IMR-90 (cell line): ENCODE measurements around the gene ADAP1. TPM values are rescaled to one million over a fixed set of nuclear protein-coding genes. Genes with fewer than 3 reads are reported as not detected.

ENCODE experiments used
- ATAC-seq: fragments of 200-7000 bp; cut with Tn5 transposase; 2 replicates; pipeline ENCODE4 v1.9.1; 2020; ENCODE audit warnings: low read depth, mild to moderate bottlenecking, moderate library complexity
- BruUV-seq: library from RNA; stranded (reverse); fragments of 400-500 nt; replicated peaks from 2 replicates; lab custom pipeline; 2021; lab: Mats Ljungman, UMichigan
- CTCF ChIA-PET: fragments of 300-600 bp; formaldehyde crosslinking; extraction: SDS; loops from one replicate; lab custom pipeline; 2021; ENCODE audit warnings: antibody characterized with exemption; lab: Yijun Ruan, JAX
- POLR2A ChIA-PET: fragments of 300-600 bp; sonication (Branson Sonifier 250); formaldehyde crosslinking; loops from one replicate; lab custom pipeline; 2022; ENCODE audit warnings: antibody characterized with exemption; ENCODE audit not compliant: unreplicated experiment; lab: Charles Lee
- DNase-seq: peaks from one replicate; pipeline ENCODE4 v3.0.0; 2013
- H2AFZ ChIP-seq: replicated peaks from 2 replicates; pipeline ENCODE3; 2013; ENCODE audit warnings: low read length, mild to moderate bottlenecking; ENCODE audit not compliant: poor library complexity
- H2AK5ac ChIP-seq: 2 replicates; pipeline ENCODE4 v1.6.1; 2013; ENCODE audit warnings: low read depth, low read length, inconsistent platforms
- H2AK9ac ChIP-seq: replicated peaks from 2 replicates; pipeline ENCODE3; 2013; ENCODE audit warnings: mild to moderate bottlenecking, low read depth, low read length, moderate library complexity; ENCODE audit not compliant: poor library complexity
- H2BK120ac ChIP-seq: 2 replicates; pipeline ENCODE4 v1.6.1; 2013; ENCODE audit warnings: low read depth, low read length, inconsistent platforms
- H2BK15ac ChIP-seq: 3 replicates; pipeline ENCODE4 v1.6.1; 2013; ENCODE audit warnings: low read depth, low read length, inconsistent platforms
- H2BK20ac ChIP-seq: 2 replicates; pipeline ENCODE4 v1.6.1; 2013; ENCODE audit warnings: low read depth, mild to moderate bottlenecking, inconsistent platforms, low read length, moderate library complexity
- H2BK5ac ChIP-seq: 2 replicates; pipeline ENCODE4 v1.6.1; 2013; ENCODE audit warnings: mild to moderate bottlenecking, low read depth, low read length, inconsistent platforms; ENCODE audit not compliant: poor library complexity, severe bottlenecking
- H3K14ac ChIP-seq: replicated peaks from 2 replicates; pipeline ENCODE4 v1.6.1; 2013; ENCODE audit warnings: low read depth, low read length, inconsistent platforms
- H3K18ac ChIP-seq: 2 replicates; pipeline ENCODE4 v1.6.1; 2013; ENCODE audit warnings: low read depth, low read length, control low read depth
- H3K23ac ChIP-seq: 2 replicates; pipeline ENCODE4 v1.6.1; 2013; ENCODE audit warnings: low read depth, low read length, inconsistent platforms
- H3K27ac ChIP-seq: 2 replicates; pipeline ENCODE4 v1.5.1; 2013; ENCODE audit warnings: mild to moderate bottlenecking, control low read depth, low read length; ENCODE audit not compliant: insufficient read depth
- H3K27me3 ChIP-seq: 2 replicates; pipeline ENCODE4 v1.6.1; 2013; ENCODE audit warnings: low read length; ENCODE audit not compliant: control insufficient read depth, insufficient read depth
- H3K36me3 ChIP-seq: 2 replicates; pipeline ENCODE4 v1.6.1; 2013; ENCODE audit warnings: low read length, mixed read lengths; ENCODE audit not compliant: control insufficient read depth, insufficient read depth
- H3K4ac ChIP-seq: 2 replicates; pipeline ENCODE4 v1.6.1; 2013; ENCODE audit warnings: low read depth, low read length, inconsistent platforms
- H3K4me1 ChIP-seq: 2 replicates; pipeline ENCODE4 v1.6.1; 2013; ENCODE audit warnings: low read length, mixed read lengths; ENCODE audit not compliant: control insufficient read depth, insufficient read depth
- H3K4me2 ChIP-seq: 2 replicates; pipeline ENCODE4 v1.6.1; 2013; ENCODE audit warnings: low read depth, mild to moderate bottlenecking, control low read depth, low read length, moderate library complexity
- H3K4me3 ChIP-seq: 2 replicates; pipeline ENCODE4 v1.5.1; 2013; ENCODE audit warnings: low read depth, mild to moderate bottlenecking, control low read depth, low read length, moderate library complexity; ENCODE audit not compliant: insufficient read depth
- H3K56ac ChIP-seq: 2 replicates; pipeline ENCODE4 v1.6.1; 2013; ENCODE audit warnings: low read length, inconsistent platforms; ENCODE audit not compliant: insufficient read depth; ENCODE audit errors: extremely low read depth
- H3K79me1 ChIP-seq, 2 experiments: 2 replicates each; pipeline ENCODE4 v1.6.1; 2013; ENCODE audit warnings: low read length in 2 of 2, inconsistent platforms in 1 of 2, low read depth in 1 of 2
- H3K9ac ChIP-seq: 2 replicates; pipeline ENCODE4 v1.6.1; 2013; ENCODE audit warnings: low read depth, low read length, control low read depth
- H3K9me1 ChIP-seq: 2 replicates; pipeline ENCODE4 v1.6.1; 2013; ENCODE audit warnings: low read length, inconsistent platforms; ENCODE audit not compliant: insufficient read depth
- H3K9me3 ChIP-seq: 2 replicates; pipeline ENCODE4 v1.6.1; 2013; ENCODE audit warnings: low read length; ENCODE audit not compliant: control insufficient read depth, insufficient read depth
- H4K20me1 ChIP-seq: 2 replicates; pipeline ENCODE4 v1.6.1; 2013; ENCODE audit warnings: low read length, inconsistent platforms; ENCODE audit not compliant: insufficient read depth
- H4K5ac ChIP-seq: 2 replicates; pipeline ENCODE4 v1.6.1; 2013; ENCODE audit warnings: mild to moderate bottlenecking, low read depth, low read length, control low read depth
- H4K8ac ChIP-seq, 2 experiments: 2 replicates each; pipeline ENCODE4 v1.6.1; 2013; ENCODE audit warnings: low read depth in 2 of 2, low read length in 2 of 2, control low read depth in 1 of 2, inconsistent platforms in 1 of 2
- H4K91ac ChIP-seq: 2 replicates; pipeline ENCODE4 v1.6.1; 2013; ENCODE audit warnings: low read depth, low read length, inconsistent platforms; ENCODE audit not compliant: insufficient read depth
- BHLHE40 ChIP-seq: fragments of 150-350 bp; IDR thresholded peaks from 2 replicates; pipeline ENCODE4 v1.6.1; 2016; ENCODE audit warnings: mild to moderate bottlenecking, low read depth, low read length
- CEBPB ChIP-seq: IDR thresholded peaks from 2 replicates; pipeline ENCODE4 v1.6.1; 2012; ENCODE audit warnings: low read depth, low read length, improper control_type of control experiment
- CHD1 ChIP-seq: IDR thresholded peaks from 2 replicates; pipeline ENCODE4 v1.6.1; 2012; ENCODE audit warnings: low read depth, low read length, improper control_type of control experiment
- ELK1 ChIP-seq: fragments of 150-350 bp; IDR thresholded peaks from 2 replicates; pipeline ENCODE4 v1.6.1; 2016; ENCODE audit warnings: low read depth, mild to moderate bottlenecking, low read length, moderate library complexity, borderline replicate concordance
- FOS ChIP-seq: fragments of 150-350 bp; IDR thresholded peaks from 2 replicates; pipeline ENCODE4 v1.6.1; 2016; ENCODE audit warnings: low read depth, low read length
- MAFK ChIP-seq: IDR thresholded peaks from 2 replicates; pipeline ENCODE4 v1.6.1; 2012; ENCODE audit warnings: low read depth, low read length, improper control_type of control experiment
- MXI1 ChIP-seq: IDR thresholded peaks from 2 replicates; pipeline ENCODE4 v1.6.1; 2012; ENCODE audit warnings: low read depth, mild to moderate bottlenecking, low read length, moderate library complexity, borderline replicate concordance
- NFE2L2 ChIP-seq: fragments of 150-350 bp; IDR thresholded peaks from 2 replicates; pipeline ENCODE4 v1.6.1; 2016; ENCODE audit warnings: low read depth, mild to moderate bottlenecking, low read length
- POLR2A ChIP-seq: IDR thresholded peaks from 2 replicates; pipeline ENCODE4 v1.6.1; 2012; ENCODE audit warnings: mild to moderate bottlenecking, low read depth, low read length
- RAD21 ChIP-seq: IDR thresholded peaks from 2 replicates; pipeline ENCODE4 v1.6.1; 2012; ENCODE audit warnings: low read length, improper control_type of control experiment
- RCOR1 ChIP-seq: IDR thresholded peaks from 2 replicates; pipeline ENCODE4 v1.6.1; 2012; ENCODE audit warnings: mild to moderate bottlenecking, low read length, improper control_type of control experiment; ENCODE audit not compliant: insufficient replicate concordance
- RFX5 ChIP-seq: IDR thresholded peaks from 2 replicates; pipeline ENCODE4 v1.8.0; 2012; ENCODE audit warnings: low read depth, mild to moderate bottlenecking, low read length, moderate library complexity
- SMC3 ChIP-seq: fragments of 150-350 bp; IDR thresholded peaks from 2 replicates; pipeline ENCODE4 v1.6.1; 2016; ENCODE audit warnings: low read depth, mild to moderate bottlenecking, antibody characterized with exemption, low read length, moderate library complexity
- WGBS, 2 experiments: methylation state at CpG; one replicate each; pipeline versions ENCODE4 v1.1.5 to v1.1.7; 2013; ENCODE audit warnings: missing lambda C conversion rate in 2 of 2; ENCODE audit not compliant: insufficient read length in 1 of 2; ENCODE audit errors: extremely low coverage in 2 of 2; 5-methylcytosine and 5-hydroxymethylcytosine counted together
- dilution Hi-C: fragments of 300-500 bp; cut with HindIII; formaldehyde crosslinking; loops from one replicate; pipeline ENCODE4 v1.14.3; 2018; ENCODE audit warnings: low sequenced_read_pairs; ENCODE audit not compliant: unreplicated experiment
- in situ Hi-C: fragments of 300-500 bp; cut with MboI; formaldehyde crosslinking; loops from 3 replicates; pipeline ENCODE4 v1.14.3; 2019; ENCODE audit warnings: low sequenced_read_pairs, inconsistent platforms, mixed read lengths
- intact Hi-C: fragments of 100-400 bp; cut with micrococcal nuclease; formaldehyde crosslinking; loops from 2 replicates; pipeline ENCODE4 v1.10.0; 2022
- polyA plus RNA-seq, 3 experiments: library from polyadenylated mRNA; depleted of rRNA; stranded (reverse); fragments of >200 nt; gene quantifications; 2 replicates each; pipeline ENCODE4 v1.2.3, GENCODE V29; 2012; ENCODE audit warnings: low replicate concordance in 1 of 3
- total RNA-seq: library from RNA; depleted of rRNA; stranded (reverse); fragments of >200 nt; gene quantifications from 2 replicates; pipeline ENCODE4 v1.2.3, GENCODE V29; 2012
- TF ChIP-seq, protein P1 (sequence below): fragments of 150-350 bp; IDR thresholded peaks from 2 replicates; pipeline ENCODE4 v1.6.1; 2017; ENCODE audit warnings: mild to moderate bottlenecking, antibody characterized with exemption, low read length, low read depth

Gene ADAP1
- total and polyA plus RNA-seq, 2 of the 4 experiments (the other 2 are of a cell fraction), result 1.4 to 2.0 TPM

- ChIA-PET CTCF (no interaction called here), POLR2A (no interaction called here)
- Histone ChIP-seq H3K9me3 (no peaks in the 10 kb centered on the region), H2BK120ac (no peak overlapping the region), H2AFZ (no peak overlapping the region), H3K4me3 (no peak overlapping the region), H4K20me1 (peaks cover 11% of the 10 kb centered on the region), H3K14ac (no peak overlapping the region), H3K27me3 (no peaks in the 10 kb centered on the region; the same call in 1 of the 2 replicates), H3K4ac (no peak overlapping the region), H2BK5ac (no peak overlapping the region), H3K18ac (no peak overlapping the region), H3K4me1 (peaks cover 4% of the 10 kb centered on the region; the same call in 1 of the 2 replicates), H2AK5ac (no peak overlapping the region), H3K4me2 (no peak overlapping the region), H3K9me1 (no peaks in the 10 kb centered on the region; the same call in 1 of the 2 replicates), H4K8ac (no peak overlapping the region), H3K9ac (no peak overlapping the region), H3K23ac (no peak overlapping the region), H4K91ac (no peak overlapping the region), H2BK20ac (no peak overlapping the region), H2BK15ac (no peak overlapping the region), H2AK9ac (no peak overlapping the region), H3K56ac (no peak overlapping the region), H3K79me1 (peaks cover 0 to 11% of the 10 kb centered on the region in 2 experiments; a peak in 3 of 4 replicates), H3K36me3 (no peaks in the 10 kb centered on the region), H4K5ac (no peak overlapping the region), H3K27ac (no peak overlapping the region)
- intact Hi-C loops (no loop called here), in situ Hi-C loops (no loop called here), dilution Hi-C loops (no loop called here)
- DNase-seq, result no peak
- no peak for ATAC-seq
- TF ChIP-seq CHD1, result no peak
- TF ChIP-seq NFE2L2, result no peak
- TF ChIP-seq CEBPB, result no peak
- TF ChIP-seq, protein P1, sequence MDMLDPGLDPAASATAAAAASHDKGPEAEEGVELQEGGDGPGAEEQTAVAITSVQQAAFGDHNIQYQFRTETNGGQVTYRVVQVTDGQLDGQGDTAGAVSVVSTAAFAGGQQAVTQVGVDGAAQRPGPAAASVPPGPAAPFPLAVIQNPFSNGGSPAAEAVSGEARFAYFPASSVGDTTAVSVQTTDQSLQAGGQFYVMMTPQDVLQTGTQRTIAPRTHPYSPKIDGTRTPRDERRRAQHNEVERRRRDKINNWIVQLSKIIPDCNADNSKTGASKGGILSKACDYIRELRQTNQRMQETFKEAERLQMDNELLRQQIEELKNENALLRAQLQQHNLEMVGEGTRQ, result no peak
- no peak for TF ChIP-seq FOS
- no peak for TF ChIP-seq MAFK
- TF ChIP-seq RFX5, result no peak
- no peak for TF ChIP-seq BHLHE40
- no peak for TF ChIP-seq POLR2A
- TF ChIP-seq SMC3, result no peak
- no peak for TF ChIP-seq RCOR1
- TF ChIP-seq MXI1, result no peak
- TF ChIP-seq RAD21, result no peak
- TF ChIP-seq ELK1, result no peak
- BruUV-seq, result no TSS peak
- WGBS, 2 experiments, result 74% methylated on average over 6 of the region's 16 CpGs; no CpG with 5 or more reads in 1 of the 2 experiments
Observed at GRCh38 chr7:979151-979550, 24.7 kb upstream of the ADAP1 start.
